Parathyroid adenoma (tissue), 2 donors: ENCODE results near the gene CD302.

Experiments
- H2AFZ ChIP-seq: fragments of 300-600 bp; sonication (generic); one replicate; pipeline ENCODE4 v1.7.0; 2017; ENCODE audit warnings: antibody characterized with exemption, mild to moderate bottlenecking
- H3K27ac ChIP-seq: fragments of 300-600 bp; sonication (generic); one replicate; pipeline ENCODE4 v1.7.0; 2017
- H3K27me3 ChIP-seq: fragments of 300-600 bp; sonication (generic); one replicate; pipeline ENCODE4 v1.7.0; 2017; ENCODE audit warnings: low read length; ENCODE audit not compliant: control insufficient read depth, insufficient read depth
- H3K36me3 ChIP-seq: fragments of 300-600 bp; sonication (generic); one replicate; pipeline ENCODE4 v1.7.0; 2017; ENCODE audit warnings: low read length; ENCODE audit not compliant: control insufficient read depth, insufficient read depth
- H3K4me1 ChIP-seq: fragments of 300-600 bp; sonication (generic); one replicate; pipeline ENCODE4 v1.7.0; 2017; ENCODE audit warnings: control low read depth
- H3K4me2 ChIP-seq: fragments of 300-600 bp; sonication (generic); one replicate; pipeline ENCODE4 v1.7.0; 2017; ENCODE audit warnings: low read length
- H3K4me3 ChIP-seq: fragments of 300-600 bp; sonication (generic); one replicate; pipeline ENCODE4 v1.7.0; 2017; ENCODE audit warnings: low read depth, low read length
- H3K79me2 ChIP-seq: fragments of 300-600 bp; sonication (generic); one replicate; pipeline ENCODE4 v1.7.0; 2017; ENCODE audit warnings: control low read depth
- H3K9ac ChIP-seq: fragments of 300-600 bp; sonication (generic); one replicate; pipeline ENCODE4 v1.7.0; 2017; ENCODE audit warnings: mild to moderate bottlenecking
- H3K9me3 ChIP-seq: fragments of 300-600 bp; sonication (generic); one replicate; pipeline ENCODE4 v1.7.0; 2017; ENCODE audit warnings: low read length; ENCODE audit not compliant: control insufficient read depth
- CTCF ChIP-seq: fragments of 300-600 bp; sonication (generic); IDR thresholded peaks from one replicate; pipeline ENCODE4 v1.7.0; 2017; ENCODE audit warnings: antibody characterized with exemption, mild to moderate bottlenecking
- donor health status: primary hyperparathyroidism.

CD302 gene

DNA sequence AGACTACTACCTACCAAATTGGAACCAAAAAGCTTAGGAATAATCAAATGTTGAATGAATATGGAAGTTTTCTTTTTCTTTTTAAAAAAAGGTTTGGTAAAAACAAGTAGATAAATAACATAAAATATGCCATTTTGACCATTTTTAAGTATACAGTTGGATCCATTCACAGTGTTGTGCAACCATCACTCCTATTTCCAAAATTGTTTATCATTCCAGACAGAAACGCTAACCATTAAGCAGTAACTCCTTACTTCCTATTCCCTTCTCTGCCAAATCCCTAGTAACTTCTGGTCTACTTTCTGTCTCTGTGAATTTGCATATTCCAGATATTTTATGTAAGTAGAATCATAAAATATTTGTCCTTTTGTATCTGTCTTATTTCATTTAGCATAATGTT lies 39.8 kb downstream of the CD302 start:
- no peaks in the 10 kb centered on the region for H3K4me1 ChIP-seq
- H3K27ac ChIP-seq = no peak overlapping the region
- peaks cover 11% of the 10 kb centered on the region for H3K79me2 ChIP-seq
- H2AFZ ChIP-seq = no peak overlapping the region
- H3K4me3 ChIP-seq = no peak overlapping the region
- TF ChIP-seq CTCF = no peak
- H3K27me3 ChIP-seq = no peaks in the 10 kb centered on the region
- H3K9me3 ChIP-seq = no peaks in the 10 kb centered on the region
- no peak overlapping the region for H3K4me2 ChIP-seq
- no peaks in the 10 kb centered on the region for H3K36me3 ChIP-seq
- no peak overlapping the region for H3K9ac ChIP-seq

DNA sequence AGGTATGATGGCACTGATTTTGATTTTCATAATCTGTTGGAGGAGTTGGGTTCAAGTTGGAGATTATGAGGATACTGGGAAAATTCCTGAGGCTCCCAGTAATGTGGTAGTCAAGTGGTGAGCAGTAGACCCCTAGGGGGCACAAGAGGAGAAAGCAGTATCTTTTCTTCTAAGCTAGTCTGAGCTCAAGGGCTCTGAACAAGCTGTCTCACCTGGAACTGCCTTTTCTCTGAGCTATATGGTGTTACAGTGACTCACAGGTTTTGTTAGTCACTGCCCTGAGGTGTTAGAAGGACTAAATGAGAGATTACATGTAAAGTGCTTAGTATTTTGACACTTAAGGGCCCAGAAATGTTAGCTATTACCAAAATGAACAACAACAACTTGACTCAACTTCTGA lies 42.2 kb downstream of the CD302 start:
- H3K36me3 ChIP-seq = no peaks in the 10 kb centered on the region

GRCh38 chr2:159755014-159755413 lies 43.0 kb downstream of the CD302 start:
- no peaks in the 10 kb centered on the region for H3K4me1 ChIP-seq
- no peak overlapping the region for H3K4me3 ChIP-seq
- TF ChIP-seq CTCF = no peak
- H3K4me2 ChIP-seq = no peak overlapping the region
- no peaks in the 10 kb centered on the region for H3K27me3 ChIP-seq
- no peaks in the 10 kb centered on the region for H3K9me3 ChIP-seq
- H3K9ac ChIP-seq = no peak overlapping the region
- H3K36me3 ChIP-seq = no peaks in the 10 kb centered on the region
- no peak overlapping the region for H3K27ac ChIP-seq
- no peak overlapping the region for H2AFZ ChIP-seq
- H3K79me2 ChIP-seq = peaks cover 24% of the 10 kb centered on the region

More for the DNA sequence above, 42.2 kb downstream of the CD302 start:
- no peak overlapping the region for H2AFZ ChIP-seq
- H3K79me2 ChIP-seq = peaks cover 21% of the 10 kb centered on the region
- no peak overlapping the region for H3K4me3 ChIP-seq
- no peak for TF ChIP-seq CTCF
- H3K9ac ChIP-seq = no peak overlapping the region
- no peaks in the 10 kb centered on the region for H3K9me3 ChIP-seq
- no peaks in the 10 kb centered on the region for H3K27me3 ChIP-seq
- H3K4me1 ChIP-seq = no peaks in the 10 kb centered on the region
- no peak overlapping the region for H3K4me2 ChIP-seq
- H3K27ac ChIP-seq = no peak overlapping the region

GRCh38 chr2:159753797-159754196 lies 44.2 kb downstream of the CD302 start:
- Histone ChIP-seq H3K4me3 (no peak overlapping the region), H3K9ac (no peak overlapping the region), H3K36me3 (no peaks in the 10 kb centered on the region), H3K27ac (no peak overlapping the region), H3K79me2 (peaks cover 34% of the 10 kb centered on the region), H3K9me3 (no peaks in the 10 kb centered on the region), H3K27me3 (no peaks in the 10 kb centered on the region), H3K4me1 (no peaks in the 10 kb centered on the region), H3K4me2 (no peak overlapping the region), H2AFZ (no peak overlapping the region)
- no peak for TF ChIP-seq CTCF

DNA sequence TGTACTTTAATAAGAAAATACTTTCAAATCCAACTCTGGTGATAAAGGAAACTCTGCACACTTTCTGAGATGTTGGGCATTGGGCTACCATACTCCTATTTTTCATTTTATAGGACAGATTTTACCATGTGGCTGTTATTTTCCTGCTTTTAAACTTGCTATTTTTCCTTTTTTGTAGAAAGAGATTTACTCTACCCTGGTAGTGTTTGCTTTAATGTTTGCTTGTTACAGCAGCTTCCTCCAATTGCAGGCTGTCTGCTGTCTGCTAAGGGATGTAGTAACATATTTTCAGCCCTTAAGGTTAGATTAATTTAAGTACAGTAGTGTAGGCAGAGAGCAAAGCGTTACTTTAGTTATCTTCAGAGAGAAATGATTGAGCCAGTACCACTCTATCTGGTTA lies 47.1 kb downstream of the CD302 start:
- Histone ChIP-seq H3K9ac (no peak overlapping the region), H3K9me3 (no peaks in the 10 kb centered on the region), H3K4me2 (no peak overlapping the region), H3K36me3 (no peaks in the 10 kb centered on the region), H3K4me1 (no peaks in the 10 kb centered on the region), H3K79me2 (peaks cover 34% of the 10 kb centered on the region), H3K27me3 (no peaks in the 10 kb centered on the region), H3K4me3 (no peak overlapping the region), H2AFZ (no peak overlapping the region), H3K27ac (no peak overlapping the region)
- no peak for TF ChIP-seq CTCF
